Stimulated activated memory B cell treated with anti-CD40 and anti-IgM and Interleukin-4, amounts not matched to agents 10 μg/mL and 1 μg/mL and 100 μg/mL, for 72 hours (primary cell): ENCODE results near the gene CDKN2C.
A peak's percentile ranks its signal among the peaks of the same experiment; 100 is the strongest.
"Not testable (repeated sequence)": the region's sequence is repeated elsewhere in the genome, so short reads cannot be mapped to it uniquely, and the experiment has no call there.

Experiments used
- ATAC-seq: fragments of 150-1000 bp; cut with Tn5 transposase; 2 replicates; pipeline ENCODE4 v1.10.0; 2021
- H3K27ac Mint-ChIP-seq: one replicate; pipeline ENCODE4 v1.8.0; 2022; ENCODE audit warnings: mild to moderate bottlenecking, mixed read lengths
- H3K27me3 Mint-ChIP-seq: one replicate; pipeline ENCODE4 v1.8.0; 2022; ENCODE audit warnings: mixed read lengths
- H3K36me3 Mint-ChIP-seq: one replicate; pipeline ENCODE4 v1.8.0; 2022; ENCODE audit warnings: mixed read lengths
- H3K4me1 Mint-ChIP-seq: one replicate; pipeline ENCODE4 v1.8.0; 2022; ENCODE audit warnings: mixed read lengths
- H3K4me3 Mint-ChIP-seq: one replicate; pipeline ENCODE4 v1.8.0; 2022; ENCODE audit warnings: mild to moderate bottlenecking, moderate library complexity, mixed read lengths
- H3K9me3 Mint-ChIP-seq: one replicate; pipeline ENCODE4 v1.8.0; 2022; ENCODE audit warnings: mixed read lengths

The CDKN2C gene

GRCh38 chr1:50969611-50970508, at the start of gene CDKN2C:
Gene CDKN2C (plus strand): TSS chr1:50970245. CDS start chr1:50970369, 124 bp downstream.
- Mint-ChIP-seq H3K27ac (peak within 1 kb of the TSS; percentile 57), H3K9me3 (no peaks in the 10 kb centered on the region), H3K4me3 (peak within 1 kb of the TSS; percentile 93), H3K4me1 (peaks cover 27% of the 10 kb centered on the region), H3K27me3 (peaks cover 33% of the 10 kb centered on the region), H3K36me3 (no peaks in the 10 kb centered on the region)
- peak; percentile 20 for ATAC-seq

- ATAC-seq = no peak
- no peak overlapping the region for H3K4me3 Mint-ChIP-seq
- no peak overlapping the region for H3K27ac Mint-ChIP-seq
- H3K27me3 Mint-ChIP-seq = no peaks in the 10 kb centered on the region
- peaks cover 28% of the 10 kb centered on the region for H3K36me3 Mint-ChIP-seq
- peaks cover 12% of the 10 kb centered on the region for H3K9me3 Mint-ChIP-seq
- peaks cover 48% of the 10 kb centered on the region for H3K4me1 Mint-ChIP-seq
Measured at GRCh38 chr1:50920409-50920808, 49.6 kb upstream of the CDKN2C start.

GRCh38 chr1:50921029-50921428, 49.0 kb upstream of the CDKN2C start:
- Mint-ChIP-seq H3K27me3 (no peaks in the 10 kb centered on the region), H3K4me1 (peaks cover 46% of the 10 kb centered on the region), H3K27ac (no peak overlapping the region), H3K9me3 (peaks cover 12% of the 10 kb centered on the region), H3K4me3 (no peak overlapping the region), H3K36me3 (peaks cover 31% of the 10 kb centered on the region)
- no peak for ATAC-seq

DNA sequence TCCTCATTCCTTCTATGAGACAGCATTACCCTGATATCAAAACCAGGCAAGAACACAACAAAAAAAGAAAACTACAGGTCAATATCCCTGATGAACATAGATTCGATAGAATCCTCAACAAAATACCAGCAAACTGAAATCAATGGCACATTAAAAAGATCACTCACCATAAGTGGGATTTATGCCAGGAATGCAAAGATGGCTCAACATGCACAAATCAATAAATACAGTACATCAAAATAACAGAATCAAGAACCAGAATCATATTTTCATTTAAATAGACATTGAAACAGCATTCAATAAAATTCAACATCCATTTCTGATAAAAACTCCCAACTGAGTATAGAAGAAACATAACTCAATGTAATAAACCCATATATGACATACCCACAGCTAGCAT, 46.5 kb upstream of the CDKN2C start:
- peaks cover 34% of the 10 kb centered on the region for H3K4me1 Mint-ChIP-seq
- H3K9me3 Mint-ChIP-seq = peaks cover 14% of the 10 kb centered on the region
- no peak overlapping the region for H3K4me3 Mint-ChIP-seq

DNA sequence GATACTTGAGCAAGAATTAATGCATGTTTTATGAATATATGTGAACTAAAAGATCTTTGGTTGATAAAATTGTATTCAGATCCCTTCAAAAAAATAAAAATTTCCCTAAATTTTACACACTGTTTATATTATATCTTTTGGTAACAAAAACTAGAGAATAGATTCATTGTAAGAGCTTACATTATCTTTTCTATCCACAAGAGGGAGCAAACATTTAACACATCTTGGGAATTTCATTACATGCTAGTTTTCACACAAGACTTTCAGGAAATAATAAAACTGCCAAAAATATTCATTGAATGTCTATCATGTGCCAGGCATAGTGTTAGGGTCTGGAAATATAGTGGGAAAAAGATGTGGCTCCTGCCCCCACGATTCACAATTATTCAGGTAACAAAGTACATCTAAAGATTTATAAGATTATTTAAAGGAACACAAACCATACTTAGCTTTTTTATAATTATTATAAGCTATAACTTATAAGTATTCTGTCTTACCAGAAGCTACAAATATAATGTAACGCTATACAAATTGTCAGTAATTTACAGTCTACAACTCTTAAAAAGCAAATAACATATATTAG, 40.6 kb upstream of the CDKN2C start:
- H3K27me3 Mint-ChIP-seq = no peaks in the 10 kb centered on the region
- no peak overlapping the region for H3K27ac Mint-ChIP-seq
- H3K9me3 Mint-ChIP-seq = peaks cover 16% of the 10 kb centered on the region
- ATAC-seq = no peak
- peaks cover 51% of the 10 kb centered on the region for H3K4me1 Mint-ChIP-seq
- H3K36me3 Mint-ChIP-seq = peaks cover 50% of the 10 kb centered on the region
- H3K4me3 Mint-ChIP-seq = no peak overlapping the region

More for the DNA sequence above, 46.5 kb upstream of the CDKN2C start:
- Mint-ChIP-seq H3K36me3 (peaks cover 43% of the 10 kb centered on the region), H3K27ac (no peak overlapping the region), H3K27me3 (no peaks in the 10 kb centered on the region)
- no peak for ATAC-seq

- Mint-ChIP-seq H3K27me3 (no peaks in the 10 kb centered on the region), H3K4me3 (no peak overlapping the region), H3K9me3 (peaks cover 16% of the 10 kb centered on the region), H3K4me1 (peaks cover 44% of the 10 kb centered on the region), H3K36me3 (peaks cover 48% of the 10 kb centered on the region), H3K27ac (no peak overlapping the region)
- ATAC-seq = no peak
Measured at GRCh38 chr1:50930193-50930592, 39.9 kb upstream of the CDKN2C start.

- Mint-ChIP-seq H3K36me3 (peaks cover 44% of the 10 kb centered on the region), H3K4me3 (no peak overlapping the region), H3K27ac (peak overlapping the region; percentile 57), H3K27me3 (no peaks in the 10 kb centered on the region), H3K9me3 (peaks cover 16% of the 10 kb centered on the region), H3K4me1 (peaks cover 44% of the 10 kb centered on the region)
- no peak for ATAC-seq
Measured at GRCh38 chr1:50930965-50931737, 38.9 kb upstream of the CDKN2C start.

- peaks cover 16% of the 10 kb centered on the region for H3K9me3 Mint-ChIP-seq
- H3K36me3 Mint-ChIP-seq = peaks cover 39% of the 10 kb centered on the region
- H3K27ac Mint-ChIP-seq = peak overlapping the region; percentile 57
- H3K4me3 Mint-ChIP-seq, H3K27me3 Mint-ChIP-seq, ATAC-seq: not testable (repeated sequence)
- H3K4me1 Mint-ChIP-seq = peaks cover 52% of the 10 kb centered on the region
Measured at GRCh38 chr1:50932043-50932442, 38.0 kb upstream of the CDKN2C start.

DNA sequence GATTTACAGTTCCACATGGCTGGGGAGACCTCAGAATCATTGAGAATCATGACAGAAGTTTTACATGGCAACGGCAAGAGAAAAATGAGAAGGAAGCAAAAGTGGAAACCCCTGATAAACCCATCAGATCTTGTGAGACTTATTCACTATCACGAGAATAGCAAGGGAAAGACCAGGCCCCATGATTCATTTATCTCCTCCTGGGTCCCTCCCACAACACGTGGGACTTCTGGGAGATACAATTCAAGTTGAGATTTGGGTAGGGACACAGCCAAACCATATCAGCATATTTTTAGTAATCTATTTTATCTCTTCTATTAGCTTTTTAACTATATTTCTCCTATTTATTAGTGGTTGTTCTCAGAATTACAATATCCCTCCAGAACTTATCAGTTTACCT, 36.3 kb upstream of the CDKN2C start:
- not testable (repeated sequence) for H3K4me3 Mint-ChIP-seq, H3K27ac Mint-ChIP-seq, ATAC-seq, H3K27me3 Mint-ChIP-seq
- peaks cover 31% of the 10 kb centered on the region for H3K36me3 Mint-ChIP-seq
- H3K9me3 Mint-ChIP-seq = peaks cover 13% of the 10 kb centered on the region
- H3K4me1 Mint-ChIP-seq = peaks cover 55% of the 10 kb centered on the region

GRCh38 chr1:50934838-50935237, 35.2 kb upstream of the CDKN2C start:
- H3K9me3 Mint-ChIP-seq = peaks cover 13% of the 10 kb centered on the region
- H3K4me3 Mint-ChIP-seq = no peak overlapping the region
- H3K36me3 Mint-ChIP-seq = peaks cover 31% of the 10 kb centered on the region
- no peak overlapping the region for H3K27ac Mint-ChIP-seq
- no peaks in the 10 kb centered on the region for H3K27me3 Mint-ChIP-seq
- ATAC-seq = no peak
- H3K4me1 Mint-ChIP-seq = peaks cover 50% of the 10 kb centered on the region

- H3K36me3 Mint-ChIP-seq = peaks cover 31% of the 10 kb centered on the region
- not testable (repeated sequence) for H3K27ac Mint-ChIP-seq, H3K27me3 Mint-ChIP-seq, ATAC-seq, H3K4me3 Mint-ChIP-seq
- peaks cover 46% of the 10 kb centered on the region for H3K4me1 Mint-ChIP-seq
- peaks cover 13% of the 10 kb centered on the region for H3K9me3 Mint-ChIP-seq
Measured at GRCh38 chr1:50935276-50935675, 34.8 kb upstream of the CDKN2C start.

GRCh38 chr1:50936321-50936720, 33.7 kb upstream of the CDKN2C start:
- no peak overlapping the region for H3K27ac Mint-ChIP-seq
- no peak for ATAC-seq
- peaks cover 27% of the 10 kb centered on the region for H3K36me3 Mint-ChIP-seq
- no peaks in the 10 kb centered on the region for H3K27me3 Mint-ChIP-seq
- H3K4me3 Mint-ChIP-seq = no peak overlapping the region
- peaks cover 38% of the 10 kb centered on the region for H3K4me1 Mint-ChIP-seq
- peaks cover 11% of the 10 kb centered on the region for H3K9me3 Mint-ChIP-seq

GRCh38 chr1:50940291-50940690, 29.8 kb upstream of the CDKN2C start:
- no peaks in the 10 kb centered on the region for H3K9me3 Mint-ChIP-seq
- no peaks in the 10 kb centered on the region for H3K27me3 Mint-ChIP-seq
- ATAC-seq = no peak
- H3K4me1 Mint-ChIP-seq = peaks cover 22% of the 10 kb centered on the region
- H3K36me3 Mint-ChIP-seq = peaks cover 6% of the 10 kb centered on the region
- no peak overlapping the region for H3K27ac Mint-ChIP-seq
- no peak overlapping the region for H3K4me3 Mint-ChIP-seq

- H3K9me3 Mint-ChIP-seq = no peaks in the 10 kb centered on the region
- H3K4me3 Mint-ChIP-seq = no peak overlapping the region
- H3K4me1 Mint-ChIP-seq = peaks cover 18% of the 10 kb centered on the region
- no peaks in the 10 kb centered on the region for H3K27me3 Mint-ChIP-seq
- no peak overlapping the region for H3K27ac Mint-ChIP-seq
- H3K36me3 Mint-ChIP-seq = peaks cover 6% of the 10 kb centered on the region
- ATAC-seq = no peak
Measured at GRCh38 chr1:50942334-50942733, 27.7 kb upstream of the CDKN2C start.

- Mint-ChIP-seq H3K4me1 (peaks cover 41% of the 10 kb centered on the region), H3K4me3 (no peak overlapping the region), H3K27me3 (no peaks in the 10 kb centered on the region), H3K36me3 (peaks cover 6% of the 10 kb centered on the region), H3K9me3 (no peaks in the 10 kb centered on the region), H3K27ac (no peak overlapping the region)
- ATAC-seq = no peak
Measured at GRCh38 chr1:50949286-50949982, 20.6 kb upstream of the CDKN2C start.
